Measurements from ENCODE around the gene DISC1.

DNA sequence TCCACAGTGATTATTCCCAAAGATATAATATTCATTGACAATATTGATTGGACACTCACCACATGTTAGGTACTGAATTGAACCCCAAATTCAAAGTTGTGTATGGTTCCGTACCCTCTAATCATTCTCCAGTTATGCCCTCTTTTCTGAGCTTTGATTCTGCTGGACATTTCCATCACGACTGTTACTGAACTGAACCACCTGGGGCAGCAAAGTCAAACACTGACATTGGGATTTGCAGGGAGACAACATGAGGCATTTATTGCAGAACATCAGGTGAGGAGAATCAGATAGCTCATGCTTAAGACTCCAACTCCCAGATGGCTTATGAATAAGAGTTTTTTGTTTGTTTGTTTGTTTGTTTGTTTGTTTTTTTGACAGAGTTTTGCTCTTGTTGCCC is 420.9 kb downstream of the DISC1 start:
- no peak for TF ChIP-seq EZH2 (IDR thresholded peaks at IDR 0.05; ENCODE audit: borderline replicate concordance, low read length)
- no peak for TF ChIP-seq CTCF (IDR thresholded peaks at IDR 0.05; ENCODE audit: low read length)

Measured in OCI-LY1 (cell line).